GM12864 (cell line): Measurements from ENCODE around the gene SLC39A11.

Experiments used
- DNase-seq: peaks from one replicate; pipeline ENCODE4 v3.0.0-alpha.2; 2011; ENCODE audit warnings: low read depth
- H3K4me3 ChIP-seq: 2 replicates; pipeline ENCODE4 v1.5.1; 2011; ENCODE audit warnings: mild to moderate bottlenecking, low read depth, low read length, control low read depth
- TF ChIP-seq, protein P1 (sequence below): IDR thresholded peaks from 2 replicates; pipeline ENCODE4 v1.5.1; 2011; ENCODE audit warnings: low read depth, mild to moderate bottlenecking, moderate library complexity, low read length, control low read depth, inconsistent platforms; ENCODE audit errors: missing control alignments

SLC39A11 gene

DNA sequence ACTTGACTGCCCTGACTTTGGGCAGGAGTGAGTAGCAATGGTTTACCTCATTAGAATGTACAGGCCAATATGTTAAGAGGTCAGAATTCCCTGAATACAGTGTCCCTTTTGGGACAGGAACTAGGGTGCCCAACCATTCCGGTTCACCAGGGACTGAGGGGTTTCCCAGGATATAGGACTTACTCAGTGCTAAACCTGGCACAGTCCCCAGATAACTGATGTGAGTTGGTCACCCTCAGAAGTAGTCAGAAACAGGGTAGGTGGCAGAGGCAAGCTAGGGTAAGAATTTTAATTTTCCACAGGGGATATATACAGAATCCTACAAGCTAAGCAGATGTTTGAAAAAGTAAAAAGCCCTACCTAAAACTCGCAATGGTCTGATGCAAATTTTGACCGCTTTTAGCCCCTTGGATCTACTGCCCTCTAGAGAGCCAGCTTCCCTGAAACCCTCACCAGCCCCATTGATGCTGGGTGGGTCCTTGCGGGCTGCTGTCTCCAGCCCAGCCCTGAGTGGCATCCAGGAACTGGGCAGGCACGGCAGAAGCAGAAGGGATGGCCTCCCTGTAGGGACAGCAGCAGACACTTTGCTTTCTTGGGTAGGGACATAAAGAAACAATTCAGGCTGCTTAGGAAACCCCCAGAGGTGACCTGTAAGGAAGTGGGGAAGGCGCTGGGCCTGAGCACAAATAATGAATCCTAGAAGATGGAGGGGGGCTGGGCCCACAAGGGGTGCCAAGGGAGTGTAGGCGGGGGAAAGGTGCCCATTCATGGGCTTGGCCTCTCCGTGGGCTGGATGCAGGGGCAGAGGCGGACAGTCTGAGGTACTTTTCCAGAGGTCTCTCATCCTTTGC is 434.8 kb downstream of the SLC39A11 start:
- H3K4me3 ChIP-seq: no peak overlapping the region
- TF ChIP-seq, protein P1, sequence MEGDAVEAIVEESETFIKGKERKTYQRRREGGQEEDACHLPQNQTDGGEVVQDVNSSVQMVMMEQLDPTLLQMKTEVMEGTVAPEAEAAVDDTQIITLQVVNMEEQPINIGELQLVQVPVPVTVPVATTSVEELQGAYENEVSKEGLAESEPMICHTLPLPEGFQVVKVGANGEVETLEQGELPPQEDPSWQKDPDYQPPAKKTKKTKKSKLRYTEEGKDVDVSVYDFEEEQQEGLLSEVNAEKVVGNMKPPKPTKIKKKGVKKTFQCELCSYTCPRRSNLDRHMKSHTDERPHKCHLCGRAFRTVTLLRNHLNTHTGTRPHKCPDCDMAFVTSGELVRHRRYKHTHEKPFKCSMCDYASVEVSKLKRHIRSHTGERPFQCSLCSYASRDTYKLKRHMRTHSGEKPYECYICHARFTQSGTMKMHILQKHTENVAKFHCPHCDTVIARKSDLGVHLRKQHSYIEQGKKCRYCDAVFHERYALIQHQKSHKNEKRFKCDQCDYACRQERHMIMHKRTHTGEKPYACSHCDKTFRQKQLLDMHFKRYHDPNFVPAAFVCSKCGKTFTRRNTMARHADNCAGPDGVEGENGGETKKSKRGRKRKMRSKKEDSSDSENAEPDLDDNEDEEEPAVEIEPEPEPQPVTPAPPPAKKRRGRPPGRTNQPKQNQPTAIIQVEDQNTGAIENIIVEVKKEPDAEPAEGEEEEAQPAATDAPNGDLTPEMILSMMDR: no peak
- no peak for DNase-seq

DNA sequence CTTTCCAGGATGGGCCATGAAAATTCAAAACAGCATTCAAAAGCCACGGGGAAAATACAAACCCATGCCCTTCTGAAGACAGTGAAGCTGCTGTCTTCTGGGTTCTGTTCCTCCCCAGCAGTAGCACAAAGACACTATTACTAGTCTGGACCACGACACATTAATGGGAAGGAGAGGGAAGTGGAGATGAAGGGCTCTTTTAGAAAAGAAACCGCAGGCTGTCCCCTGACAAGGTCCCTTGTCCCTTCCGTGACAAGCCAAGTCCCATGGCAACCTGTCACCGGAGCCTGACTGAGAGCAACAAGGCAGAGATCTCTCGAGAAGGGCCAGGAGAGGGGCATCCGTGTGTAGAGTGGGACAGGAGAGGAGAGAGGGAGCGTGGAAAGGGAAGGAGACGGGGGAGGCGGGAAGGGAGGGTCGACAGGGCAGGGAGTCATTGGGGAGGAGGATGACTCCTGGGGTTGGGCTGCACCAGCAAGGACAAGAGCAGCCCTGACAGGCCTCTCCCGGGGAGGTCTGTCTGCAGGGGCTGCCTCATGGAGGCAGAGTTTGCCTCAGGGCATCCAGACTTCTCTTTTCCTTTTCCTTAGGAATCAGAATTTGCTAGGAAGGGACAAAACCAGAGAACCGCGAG is 436.2 kb downstream of the SLC39A11 start:
- TF ChIP-seq, protein P1: no peak
- DNase-seq: no peak
- H3K4me3 ChIP-seq: no peak overlapping the region

DNA sequence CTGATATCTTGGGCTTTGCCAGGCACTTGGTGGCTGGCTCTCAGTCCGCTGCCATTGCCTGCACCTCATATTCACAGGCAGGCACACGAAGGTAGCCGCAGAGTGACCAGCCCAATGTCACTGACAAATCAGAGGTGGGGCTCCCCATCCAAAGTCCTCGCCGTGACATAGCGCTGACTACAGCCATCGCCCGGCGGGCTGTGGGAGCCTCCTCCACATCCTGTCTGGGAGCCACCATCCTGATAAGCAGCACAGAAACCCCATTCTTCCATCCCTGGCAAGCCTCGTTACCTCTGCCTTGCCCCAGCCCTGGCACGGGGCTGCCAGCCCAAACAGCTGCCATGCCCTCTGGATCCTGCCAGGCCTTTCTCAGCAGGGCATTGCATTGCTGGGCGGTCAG is 437.8 kb downstream of the SLC39A11 start:
- TF ChIP-seq, protein P1: no peak
- DNase-seq: no peak

DNA sequence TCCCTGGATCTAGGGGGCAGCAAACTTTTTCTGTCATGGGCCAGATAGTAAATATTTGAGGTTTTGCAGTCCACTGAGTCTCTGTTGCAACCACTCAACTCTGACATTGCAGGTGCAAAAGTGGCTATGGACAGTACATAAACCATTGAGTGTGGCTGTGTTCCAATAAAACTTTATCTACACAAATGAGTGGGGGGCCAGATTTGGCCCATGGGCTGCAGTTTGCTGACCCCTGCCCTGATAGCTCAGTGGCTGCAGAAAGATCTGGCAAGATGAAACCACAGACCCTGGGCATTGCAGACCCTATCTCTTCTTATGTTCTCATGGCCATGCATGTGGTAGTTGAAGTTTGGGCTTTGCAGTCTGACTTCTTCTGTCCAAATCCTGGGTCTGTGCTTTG is 440.5 kb downstream of the SLC39A11 start:
- DNase-seq: no peak
- no peak overlapping the region for H3K4me3 ChIP-seq
- TF ChIP-seq, protein P1: no peak

More for the DNA sequence above, 437.8 kb downstream of the SLC39A11 start:
- no peak overlapping the region for H3K4me3 ChIP-seq

DNA sequence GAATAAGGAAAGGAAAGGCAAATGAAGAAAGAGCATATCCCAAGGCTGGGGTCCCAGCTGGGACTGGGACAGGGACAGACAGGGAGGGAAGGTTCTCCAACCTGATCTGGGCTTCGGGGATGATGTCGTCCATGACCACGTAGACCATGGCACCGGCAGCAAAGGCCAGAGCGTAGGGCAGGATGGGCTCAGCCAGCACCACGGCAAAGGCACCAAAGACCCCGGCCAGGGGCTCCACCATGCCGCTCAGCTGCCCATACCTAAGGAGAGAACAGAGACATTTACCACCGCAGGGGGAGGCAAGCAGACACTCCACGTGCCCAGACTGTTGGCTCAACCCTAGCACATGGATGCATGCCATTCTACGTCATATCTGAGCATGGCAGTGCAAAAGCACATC is 443.8 kb downstream of the SLC39A11 start:
- DNase-seq: no peak
- no peak overlapping the region for H3K4me3 ChIP-seq
- TF ChIP-seq, protein P1: no peak

DNA sequence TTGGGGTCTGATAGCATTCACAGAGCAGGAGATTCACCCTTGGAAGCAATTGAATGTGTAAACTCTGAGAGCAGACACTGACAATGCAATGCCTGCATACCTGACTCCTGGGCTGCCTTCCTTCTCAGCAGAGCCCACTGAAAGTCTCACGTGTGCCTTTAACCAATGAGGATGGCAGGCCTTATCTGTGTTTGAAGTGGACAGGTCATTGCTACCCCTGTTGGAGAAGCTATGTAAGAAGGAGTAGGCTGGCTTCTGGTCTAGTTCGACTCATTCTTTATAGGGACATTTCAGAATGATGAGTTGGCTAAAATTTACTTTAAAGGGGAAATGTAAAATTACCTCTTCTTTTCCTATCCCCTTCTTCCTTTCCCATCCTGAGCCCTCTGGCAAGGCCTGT is 446.3 kb downstream of the SLC39A11 start:
- DNase-seq: no peak
- TF ChIP-seq, protein P1: no peak
- no peak overlapping the region for H3K4me3 ChIP-seq

DNA sequence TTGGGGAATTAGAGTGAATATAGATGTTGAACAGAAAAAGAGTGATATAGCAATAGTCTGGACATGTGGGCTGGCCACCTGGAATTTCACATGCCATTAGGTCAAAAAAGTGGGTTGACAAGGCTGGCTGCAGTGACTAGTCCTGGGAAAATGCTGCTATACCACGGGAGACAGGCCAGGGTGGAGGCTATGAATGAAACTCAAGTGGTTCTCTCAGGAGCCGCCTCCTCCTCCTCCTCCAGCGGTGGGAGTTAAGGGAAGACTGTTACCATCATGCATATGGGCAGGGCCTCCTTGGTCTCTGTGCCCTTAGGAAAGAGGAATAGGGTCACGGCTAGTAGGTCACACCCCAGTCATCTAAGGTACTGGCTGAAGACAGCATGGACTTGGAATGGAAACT is 448.0 kb downstream of the SLC39A11 start:
- TF ChIP-seq, protein P1: no peak
- no peak overlapping the region for H3K4me3 ChIP-seq
- DNase-seq: no peak
